Measurements from ENCODE around the gene SETD1B.

The SETD1B gene

DNA sequence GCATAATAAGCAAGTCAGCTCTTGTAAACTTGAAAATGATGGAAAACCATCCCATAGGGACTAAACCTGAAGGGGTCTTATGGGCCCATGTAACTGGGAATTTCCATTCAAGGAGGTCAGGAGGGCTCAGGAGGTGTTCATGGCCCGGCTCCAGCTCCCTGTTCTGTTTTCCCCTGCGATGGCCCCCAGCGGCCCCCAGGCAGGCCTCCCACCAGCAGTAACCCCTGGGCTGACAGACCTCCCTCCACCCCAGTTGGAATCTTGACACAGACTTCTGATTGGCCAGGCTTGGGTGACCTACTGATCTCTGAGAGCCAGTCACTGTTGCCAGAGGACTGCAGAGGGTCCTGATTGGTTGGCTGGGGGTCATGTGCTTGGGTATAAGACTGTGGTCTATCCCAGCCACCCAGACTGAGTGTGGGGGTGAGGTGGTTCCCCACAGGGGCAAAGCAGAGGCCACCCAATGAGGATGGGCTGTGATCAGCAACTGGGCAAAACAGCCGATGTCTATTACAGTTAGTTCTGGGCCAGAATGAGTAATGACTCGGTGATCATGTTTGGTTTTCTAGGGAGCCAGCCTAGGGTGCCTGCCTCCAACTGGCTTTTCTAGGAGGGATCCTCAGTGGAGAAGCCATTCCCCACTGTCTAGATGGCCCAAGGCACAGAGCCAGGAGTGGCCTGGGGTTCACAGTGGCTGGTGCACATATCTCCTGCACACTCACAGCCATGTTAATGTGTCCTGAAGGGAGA, 37.3 kb upstream of the SETD1B start:
- TF ChIP-seq, protein P1, sequence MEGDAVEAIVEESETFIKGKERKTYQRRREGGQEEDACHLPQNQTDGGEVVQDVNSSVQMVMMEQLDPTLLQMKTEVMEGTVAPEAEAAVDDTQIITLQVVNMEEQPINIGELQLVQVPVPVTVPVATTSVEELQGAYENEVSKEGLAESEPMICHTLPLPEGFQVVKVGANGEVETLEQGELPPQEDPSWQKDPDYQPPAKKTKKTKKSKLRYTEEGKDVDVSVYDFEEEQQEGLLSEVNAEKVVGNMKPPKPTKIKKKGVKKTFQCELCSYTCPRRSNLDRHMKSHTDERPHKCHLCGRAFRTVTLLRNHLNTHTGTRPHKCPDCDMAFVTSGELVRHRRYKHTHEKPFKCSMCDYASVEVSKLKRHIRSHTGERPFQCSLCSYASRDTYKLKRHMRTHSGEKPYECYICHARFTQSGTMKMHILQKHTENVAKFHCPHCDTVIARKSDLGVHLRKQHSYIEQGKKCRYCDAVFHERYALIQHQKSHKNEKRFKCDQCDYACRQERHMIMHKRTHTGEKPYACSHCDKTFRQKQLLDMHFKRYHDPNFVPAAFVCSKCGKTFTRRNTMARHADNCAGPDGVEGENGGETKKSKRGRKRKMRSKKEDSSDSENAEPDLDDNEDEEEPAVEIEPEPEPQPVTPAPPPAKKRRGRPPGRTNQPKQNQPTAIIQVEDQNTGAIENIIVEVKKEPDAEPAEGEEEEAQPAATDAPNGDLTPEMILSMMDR (IDR thresholded peaks at IDR 0.05; ENCODE audit: borderline replicate concordance, insufficient read depth, low read depth, low read length): no peak
- no peak overlapping the region for H3K4me3 ChIP-seq (ENCODE audit: low read depth, low read length)

DNA sequence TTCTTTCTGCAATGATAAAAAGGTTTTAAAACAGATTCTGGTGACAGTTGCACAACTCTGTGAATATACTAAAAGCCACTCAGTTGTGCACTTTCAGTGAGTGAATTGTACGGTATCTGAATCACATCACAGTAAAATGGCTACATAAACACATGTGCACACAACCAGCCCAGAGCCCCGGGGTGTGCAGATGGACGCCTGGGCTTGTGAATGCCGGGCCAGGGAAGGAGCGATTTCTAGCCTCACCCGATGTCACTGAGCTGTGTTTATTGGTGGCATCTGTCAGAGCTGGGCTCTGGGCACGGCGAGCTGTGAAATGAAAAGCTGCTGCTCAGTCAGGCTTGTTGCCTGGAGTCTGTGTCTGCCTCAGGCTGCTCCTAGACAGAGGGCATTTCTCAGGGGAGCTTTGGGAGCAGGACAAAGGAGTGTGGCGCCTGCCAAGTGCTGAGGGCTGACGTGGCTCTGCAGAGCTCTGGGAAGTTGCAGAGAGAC, 36.2 kb upstream of the SETD1B start:
- TF ChIP-seq, protein P1 (IDR thresholded peaks at IDR 0.05; ENCODE audit: borderline replicate concordance, insufficient read depth, low read depth, low read length): no peak
- H3K4me3 ChIP-seq (ENCODE audit: low read depth, low read length): no peak overlapping the region

DNA sequence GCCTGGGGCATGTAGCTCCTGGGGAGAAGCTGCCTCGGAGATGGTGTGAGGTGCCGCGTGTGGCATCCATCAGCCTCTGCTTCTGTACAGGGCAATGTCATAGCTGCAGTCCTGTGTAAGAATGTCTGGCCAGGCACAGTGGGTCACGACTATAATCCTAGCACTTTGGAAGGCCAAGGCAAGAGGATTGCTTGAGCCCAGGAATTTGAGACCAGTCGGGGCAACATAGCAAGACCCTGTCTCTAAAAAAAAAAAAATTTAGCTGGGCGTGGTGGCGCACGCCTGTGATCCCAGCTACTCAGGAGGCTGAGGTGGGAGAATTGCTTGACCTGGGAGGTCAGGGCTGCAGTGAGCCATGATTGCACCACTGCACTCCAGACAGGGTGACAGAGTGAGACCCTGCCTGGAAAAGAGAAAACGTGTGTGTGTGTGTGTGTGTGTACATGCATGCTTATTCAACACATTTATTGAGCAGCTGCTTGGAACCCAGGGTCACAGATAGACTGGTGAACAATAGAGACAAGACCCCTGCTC, 34.4 kb upstream of the SETD1B start:
- TF ChIP-seq, protein P1 (IDR thresholded peaks at IDR 0.05; ENCODE audit: borderline replicate concordance, insufficient read depth, low read depth, low read length): no peak
- no peak overlapping the region for H3K4me3 ChIP-seq (ENCODE audit: low read depth, low read length)

DNA sequence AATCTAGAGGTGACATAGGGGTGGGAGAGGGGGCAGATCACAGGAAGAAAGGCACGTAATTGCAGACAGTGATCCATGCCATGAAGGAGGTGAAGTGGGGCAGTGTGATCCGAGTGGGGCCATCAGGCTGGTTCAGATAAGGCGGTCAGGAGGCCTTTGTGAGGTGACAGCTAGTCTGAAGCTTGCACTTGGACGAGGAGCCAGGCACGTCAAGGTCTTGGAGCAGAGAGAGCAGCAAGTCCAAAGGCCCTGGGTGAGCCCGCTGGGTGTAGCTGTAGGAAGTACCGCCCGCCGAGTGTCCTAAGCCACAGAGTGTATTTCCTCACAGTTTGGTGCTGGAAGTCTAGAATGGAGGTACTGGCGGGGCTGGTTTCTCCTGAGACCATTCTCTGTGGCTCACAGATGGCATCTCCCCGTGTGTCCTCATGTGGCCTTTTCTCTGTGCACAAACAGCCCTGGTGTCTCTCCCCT, 33.9 kb upstream of the SETD1B start:
- TF ChIP-seq, protein P1 (IDR thresholded peaks at IDR 0.05; ENCODE audit: borderline replicate concordance, insufficient read depth, low read depth, low read length): no peak
- no peak overlapping the region for H3K4me3 ChIP-seq (ENCODE audit: low read depth, low read length)

DNA sequence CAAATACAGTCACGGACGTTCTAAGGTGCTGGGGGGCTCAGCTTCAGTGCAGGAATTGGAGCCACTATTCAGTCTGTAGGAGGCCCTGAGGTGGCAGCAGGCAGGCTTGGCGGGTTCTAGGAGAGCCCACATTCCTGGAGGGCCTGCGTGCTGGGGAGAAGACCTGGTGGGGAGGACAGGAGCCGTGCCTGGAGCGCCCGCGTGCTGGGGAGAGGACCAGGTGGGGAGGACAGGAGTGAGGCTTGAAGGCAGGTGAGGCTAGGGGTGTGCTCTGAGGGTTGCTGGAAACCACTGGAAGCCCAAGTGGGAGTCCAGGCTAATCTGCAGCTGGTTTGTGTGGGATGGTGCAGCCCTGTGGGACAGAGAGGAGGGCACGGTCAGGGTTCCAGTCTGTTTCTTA, 33.4 kb upstream of the SETD1B start:
- H3K4me3 ChIP-seq (ENCODE audit: low read depth, low read length): no peak overlapping the region
- TF ChIP-seq, protein P1 (IDR thresholded peaks at IDR 0.05; ENCODE audit: borderline replicate concordance, insufficient read depth, low read depth, low read length): no peak

DNA sequence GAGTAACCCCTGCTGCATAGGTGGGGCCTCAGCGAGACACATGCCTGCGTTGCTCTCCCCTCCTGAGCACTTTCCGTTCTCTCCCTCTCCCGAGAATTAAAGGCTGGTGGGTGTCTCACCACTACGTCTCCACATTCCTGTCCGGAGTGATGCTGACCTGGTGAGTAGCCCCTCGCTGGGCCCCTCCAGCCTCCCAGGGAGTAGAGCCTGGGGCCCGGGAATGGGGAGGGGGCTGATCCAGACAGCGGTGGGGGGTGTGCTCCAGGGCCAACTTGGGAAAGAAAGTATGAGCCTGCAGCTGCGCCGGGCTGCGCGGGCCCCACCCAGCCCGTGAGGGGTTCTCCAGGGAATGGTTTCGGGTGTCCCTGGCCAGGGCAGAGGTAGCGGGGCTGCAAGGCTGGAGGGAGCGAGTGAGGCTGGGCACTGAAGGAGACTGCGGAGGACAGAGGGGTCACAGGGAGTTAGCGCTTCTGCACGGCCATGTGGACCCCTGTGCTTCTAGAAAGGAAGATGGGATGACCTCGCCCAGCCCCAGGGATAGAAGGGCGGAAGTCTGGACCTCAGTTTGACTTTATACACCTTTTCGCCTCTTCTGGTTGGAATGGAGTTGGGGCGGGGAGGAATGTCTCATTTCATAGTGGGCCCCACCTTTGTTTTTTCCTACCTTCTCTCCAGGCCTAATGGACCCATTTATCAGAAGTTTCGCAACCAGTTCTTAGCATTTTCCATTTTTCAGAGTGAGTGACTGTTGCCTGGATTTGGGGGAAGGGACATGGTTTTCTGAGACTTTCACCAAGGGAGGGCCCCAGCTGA, 32.8 kb upstream of the SETD1B start:
- TF ChIP-seq, protein P1 (IDR thresholded peaks at IDR 0.05; ENCODE audit: borderline replicate concordance, insufficient read depth, low read depth, low read length): no peak
- H3K4me3 ChIP-seq (ENCODE audit: low read depth, low read length): no peak overlapping the region
